Stimulated activated naive CD4-positive, alpha-beta T cell (primary cell): Measurements from ENCODE around the gene ERCC8.
"Not testable (repeated sequence)": the region's sequence is repeated elsewhere in the genome, so short reads cannot be mapped to it uniquely, and the experiment has no call there.

Source experiments
- DNase-seq, 6 experiments: peaks; one replicate each; lab custom pipeline; 2025; lab: John Stamatoyannopoulos, UW

Gene ERCC8

GRCh38 chr5:60918466-60918865 is 26.4 kb downstream of the ERCC8 start:
- DNase-seq, result no peak

DNA sequence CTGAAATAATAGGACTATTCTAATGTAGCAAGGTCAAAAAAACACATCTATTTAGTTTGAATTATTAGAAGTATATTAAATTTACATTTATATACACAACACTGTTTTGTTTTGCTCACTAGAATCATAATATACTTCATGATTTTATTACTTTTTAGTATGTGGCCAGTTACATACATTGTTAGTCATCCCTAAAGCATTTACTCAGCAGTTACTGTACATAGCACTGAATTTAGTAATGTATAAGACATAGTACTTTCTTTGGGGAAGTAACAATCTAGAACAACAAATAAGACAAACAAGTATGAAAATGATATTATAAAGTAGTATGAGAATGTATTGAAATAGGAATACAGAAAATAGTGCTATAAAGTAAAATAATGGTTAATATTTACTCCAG is 28.2 kb downstream of the ERCC8 start:
- no peak for DNase-seq

DNA sequence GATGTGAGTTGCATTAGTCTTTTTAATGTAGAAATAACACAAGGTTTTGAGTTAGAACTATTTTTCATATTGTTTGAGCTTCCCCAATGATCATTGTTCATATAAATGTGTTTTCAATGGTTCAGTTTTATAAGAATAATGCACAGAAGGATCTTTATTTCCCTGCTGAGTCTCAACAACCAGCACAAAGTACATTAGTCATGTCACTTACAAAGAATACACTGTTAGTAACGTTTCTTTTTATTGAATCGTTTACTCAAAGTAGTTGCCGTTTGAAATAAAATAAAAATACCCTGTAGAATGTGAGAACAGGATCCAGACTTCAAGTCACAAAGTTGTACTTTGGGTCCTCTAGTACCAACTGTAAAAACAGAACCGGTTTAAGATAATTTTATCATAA is 41.5 kb downstream of the ERCC8 start:
- DNase-seq, result no peak

DNA sequence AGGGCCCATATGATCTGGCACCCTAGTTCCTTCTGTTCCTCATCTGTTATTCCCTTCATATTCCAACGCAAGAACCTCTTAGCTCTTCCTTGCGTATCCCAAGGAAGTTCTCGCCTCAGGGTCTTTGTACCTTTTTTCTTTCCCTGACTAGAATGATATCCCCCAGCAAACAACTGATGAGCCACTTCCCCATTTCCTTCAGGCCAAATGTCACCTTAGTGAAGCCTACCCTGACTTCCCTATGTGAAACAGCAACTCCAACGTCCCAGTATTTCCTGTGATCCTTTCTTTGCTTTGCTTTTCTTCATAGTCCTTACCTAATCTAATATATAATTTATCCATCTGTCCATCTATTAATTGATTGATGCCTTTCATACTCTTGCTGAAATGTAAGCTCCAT is 47.9 kb downstream of the ERCC8 start:
- no peak for DNase-seq

DNA sequence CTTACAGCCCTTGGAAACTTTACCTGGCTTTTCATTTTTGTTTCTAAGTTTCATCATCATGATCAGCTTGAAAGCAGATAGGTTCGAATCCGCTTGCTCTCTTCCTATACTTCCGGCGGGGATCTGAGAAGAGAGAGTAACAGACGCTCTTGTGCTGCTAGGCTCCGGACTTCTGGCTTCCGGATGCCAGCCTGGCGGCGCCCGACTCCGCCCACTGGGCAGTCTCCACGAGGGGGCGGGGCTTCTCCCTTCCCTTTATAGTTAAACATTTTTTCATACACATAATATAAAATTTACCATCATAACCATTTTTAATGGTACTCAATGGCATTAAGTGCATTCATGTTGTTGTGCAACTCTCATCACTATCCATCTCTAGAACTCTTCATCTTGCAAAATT is 51.3 kb downstream of the ERCC8 start:
- no peak for DNase-seq

DNA sequence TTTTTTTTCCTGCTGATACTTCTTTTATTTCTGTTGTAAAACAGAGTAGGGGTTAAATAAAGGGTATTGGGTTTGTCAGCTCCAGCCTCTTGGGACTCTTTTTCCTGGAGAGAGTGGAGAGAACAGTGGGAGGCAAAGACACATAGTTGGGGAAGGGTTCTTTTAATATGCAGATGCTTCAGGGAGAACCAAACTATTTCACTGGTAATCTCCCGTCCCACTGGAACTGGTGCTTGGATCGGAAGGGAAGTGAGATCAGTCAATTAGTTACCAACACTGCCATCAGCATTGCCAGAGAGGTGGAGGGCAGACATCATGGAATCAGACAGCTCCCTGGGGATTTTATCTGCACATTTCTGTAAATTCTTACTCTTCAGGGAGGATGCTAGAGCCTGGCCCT is 53.2 kb downstream of the ERCC8 start:
- DNase-seq, result no peak

GRCh38 chr5:60888359-60889061 is 56.4 kb downstream of the ERCC8 start:
- no peak for DNase-seq

DNA sequence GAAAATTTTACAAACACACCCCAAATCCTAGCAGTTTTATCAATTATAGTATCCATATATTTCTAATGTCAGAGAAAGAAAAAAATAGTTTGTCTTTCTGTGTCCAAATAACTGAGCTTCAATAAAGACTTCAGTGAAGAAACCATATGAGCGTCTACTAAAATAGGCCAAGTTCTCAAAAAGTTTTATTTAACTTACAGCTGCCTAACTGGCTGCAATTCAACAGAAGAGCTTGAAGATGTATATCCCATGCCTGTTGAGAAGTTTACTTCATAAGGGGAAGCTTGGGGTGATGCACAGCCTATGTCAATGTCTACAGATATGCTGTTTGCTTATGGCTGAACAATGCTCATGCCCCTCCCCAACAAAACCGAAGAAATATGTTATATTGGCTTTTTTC is 57.1 kb downstream of the ERCC8 start:
- no peak for DNase-seq

GRCh38 chr5:60887096-60887495 is 57.8 kb downstream of the ERCC8 start:
- DNase-seq, result no peak

- DNase-seq, result no peak
Measured at GRCh38 chr5:60886158-60886557, 58.7 kb downstream of the ERCC8 start.

- DNase-seq, result no peak
Measured at GRCh38 chr5:60883229-60883628, 61.6 kb downstream of the ERCC8 start.

DNA sequence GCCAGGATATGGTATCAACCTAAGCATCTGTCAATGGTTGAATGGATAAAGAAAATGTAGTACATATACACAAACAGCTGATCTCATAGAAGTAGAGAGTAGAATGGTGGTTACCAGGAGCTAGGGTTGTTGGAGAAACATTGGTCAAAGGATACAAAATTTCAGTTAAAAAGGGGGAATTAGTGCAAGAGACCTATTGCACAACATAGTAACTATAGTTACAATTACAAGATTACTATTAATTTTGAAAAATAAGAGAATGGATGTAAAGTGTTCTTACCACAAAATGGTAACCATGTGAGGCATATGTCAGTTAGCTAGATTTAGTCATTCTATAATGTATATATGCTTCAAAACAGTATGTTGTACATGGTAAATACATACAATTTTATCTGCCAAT is 72.0 kb downstream of the ERCC8 start:
- no peak for DNase-seq

- no peak for DNase-seq
Measured at GRCh38 chr5:60870857-60871256, 74.0 kb downstream of the ERCC8 start.

- DNase-seq, result not testable (repeated sequence)
Measured at GRCh38 chr5:60860572-60860971, 84.3 kb downstream of the ERCC8 start.

- no peak for DNase-seq
Measured at GRCh38 chr5:60856066-60856465, 88.8 kb downstream of the ERCC8 start.

- DNase-seq, result no peak
Measured at GRCh38 chr5:60852940-60853339, 91.9 kb downstream of the ERCC8 start.

GRCh38 chr5:60852317-60852716 is 92.6 kb downstream of the ERCC8 start:
- DNase-seq, result no peak

- DNase-seq, result no peak
Measured at GRCh38 chr5:60851626-60852025, 93.2 kb downstream of the ERCC8 start.

- DNase-seq, result no peak
Measured at GRCh38 chr5:60846298-60846697, 98.6 kb downstream of the ERCC8 start.

- peak in 1 of 6 experiments; percentile 0 for DNase-seq
Measured at GRCh38 chr5:60843936-60844905, 100.6 kb downstream of the ERCC8 start, which contains the start of gene ELOVL7. ELOVL7 (minus strand) TSS chr5:60844269; CDS start chr5:60787397, 56,872 bp downstream.

- DNase-seq, result no peak
Measured at GRCh38 chr5:60843386-60843935, 101.4 kb downstream of the ERCC8 start.

DNA sequence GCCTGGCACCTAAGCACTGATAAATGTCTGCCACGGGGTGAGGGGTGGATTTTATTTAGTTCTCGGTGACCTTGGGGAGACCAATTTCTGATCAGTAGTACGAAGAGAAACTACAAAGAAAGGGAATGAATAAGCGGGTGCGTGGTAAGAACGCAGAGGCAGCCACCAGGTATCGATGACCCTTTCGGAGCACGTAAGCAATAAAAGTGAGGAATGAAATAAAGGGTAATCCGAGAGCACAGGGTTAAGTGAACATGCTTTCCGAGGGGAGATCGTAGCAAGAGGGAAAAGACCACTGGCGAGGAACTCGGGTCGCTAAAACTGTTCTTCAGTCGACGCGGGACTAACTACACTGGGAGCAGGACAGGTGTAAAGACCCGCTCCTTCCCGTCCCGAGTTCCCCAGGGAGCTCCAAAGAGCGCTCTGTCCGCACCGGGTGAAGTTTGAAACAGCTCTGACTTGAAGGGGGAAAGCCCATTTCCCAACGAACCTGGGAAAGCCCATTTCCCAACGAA is 101.9 kb downstream of the ERCC8 start:
- no peak for DNase-seq

GRCh38 chr5:60841361-60841760 is 103.5 kb downstream of the ERCC8 start:
- no peak for DNase-seq
